Measurements from ENCODE around the gene KREMEN1. TPM values are rescaled to one million over a fixed set of nuclear protein-coding genes. Genes with fewer than 3 reads are reported as not detected.
A peak's percentile ranks its signal among the peaks of the same experiment; 100 is the strongest.

Gene KREMEN1
- total and polyA plus RNA-seq, 5 donors from 2014 or later, result 0.10 TPM; not detected in 4

DNA sequence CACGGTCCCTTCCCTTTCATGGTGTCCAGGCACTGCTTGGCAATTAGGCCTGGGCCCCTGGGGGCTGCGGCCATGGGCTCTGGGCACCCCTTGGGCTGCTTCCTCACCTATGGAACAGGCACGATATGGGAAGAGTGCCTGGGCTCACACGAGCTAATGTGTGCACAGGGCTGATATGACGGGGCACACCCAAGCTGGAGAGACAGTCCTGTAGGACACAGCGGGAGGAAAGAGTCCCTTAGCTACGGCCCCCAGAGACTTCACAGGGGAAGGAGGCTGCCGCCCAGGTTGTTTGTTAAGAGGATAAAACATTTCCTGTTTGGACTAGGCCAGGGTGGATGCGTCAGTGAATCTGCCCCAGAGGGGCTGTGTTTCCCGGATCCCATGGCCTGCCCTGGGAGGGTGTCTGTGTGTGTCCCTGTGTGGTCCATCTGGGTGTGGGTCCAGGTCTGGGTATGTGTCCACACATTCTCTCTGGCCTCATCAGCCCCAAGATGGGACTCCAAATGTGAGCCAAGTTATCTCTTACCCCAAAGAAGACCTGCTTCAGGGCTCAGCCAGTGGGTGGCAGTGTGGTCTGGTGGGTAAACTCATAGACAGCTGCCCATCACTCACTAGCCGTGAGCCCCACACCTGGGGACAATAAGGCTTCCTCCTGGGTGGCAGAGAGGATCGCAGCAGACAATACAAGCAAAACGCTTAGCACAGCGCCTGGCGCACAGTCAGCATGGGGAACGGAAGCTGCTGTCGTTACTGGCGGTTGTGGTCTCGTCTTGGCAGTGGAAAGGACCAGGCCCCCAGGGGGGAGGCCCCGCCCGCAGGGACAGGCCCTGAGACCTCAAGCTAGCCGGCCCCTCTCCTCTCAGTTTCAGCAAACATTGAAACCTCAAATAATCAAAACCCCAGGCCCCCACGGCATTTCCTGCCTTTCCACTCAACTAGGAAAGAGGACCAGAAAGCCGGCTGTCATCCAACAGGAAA lies 129.7 kb downstream of the KREMEN1 start:
- Histone ChIP-seq H3K27me3 (ENCODE audit: control insufficient read depth, insufficient read depth, low read length) (no peaks in the 10 kb centered on the region), H3K9me3 (ENCODE audit: control insufficient read depth in 2 of 2, low read length in 2 of 2) (no peaks in the 10 kb centered on the region), H3K36me3 (ENCODE audit: control insufficient read depth, insufficient read depth, low read length) (no peaks in the 10 kb centered on the region), H3K4me1 (ENCODE audit: control insufficient read depth, insufficient read depth, low read length, poor library complexity, severe bottlenecking) (peaks cover 20% of the 10 kb centered on the region), H3K27ac (ENCODE audit: insufficient read depth, low read length, poor library complexity, severe bottlenecking) (no peak overlapping the region), H3K4me3 (ENCODE audit: low read depth, low read length) (peak overlapping the region; percentile 41)
- H3K27ac Mint-ChIP-seq, result peak overlapping the region in 2 of 3 donors; percentile 71 to 73
- H3K4me1 Mint-ChIP-seq, result peaks cover 5 to 36% (median 17%) of the 10 kb centered on the region in 4 donors
- peak; percentile 33 to 65 for ATAC-seq (ENCODE audit: low read depth in 2 of 2)
- DNase-seq, result peak in 2 of 3 donors; percentile 12 to 73
- peak overlapping the region; percentile 29 to 73 (median 42) for H3K4me3 Mint-ChIP-seq
- H3K36me3 Mint-ChIP-seq, result no peaks in the 10 kb centered on the region
- peaks cover 27% of the 10 kb centered on the region for H3K27me3 Mint-ChIP-seq
- no peaks in the 10 kb centered on the region for H3K9me3 Mint-ChIP-seq

DNA sequence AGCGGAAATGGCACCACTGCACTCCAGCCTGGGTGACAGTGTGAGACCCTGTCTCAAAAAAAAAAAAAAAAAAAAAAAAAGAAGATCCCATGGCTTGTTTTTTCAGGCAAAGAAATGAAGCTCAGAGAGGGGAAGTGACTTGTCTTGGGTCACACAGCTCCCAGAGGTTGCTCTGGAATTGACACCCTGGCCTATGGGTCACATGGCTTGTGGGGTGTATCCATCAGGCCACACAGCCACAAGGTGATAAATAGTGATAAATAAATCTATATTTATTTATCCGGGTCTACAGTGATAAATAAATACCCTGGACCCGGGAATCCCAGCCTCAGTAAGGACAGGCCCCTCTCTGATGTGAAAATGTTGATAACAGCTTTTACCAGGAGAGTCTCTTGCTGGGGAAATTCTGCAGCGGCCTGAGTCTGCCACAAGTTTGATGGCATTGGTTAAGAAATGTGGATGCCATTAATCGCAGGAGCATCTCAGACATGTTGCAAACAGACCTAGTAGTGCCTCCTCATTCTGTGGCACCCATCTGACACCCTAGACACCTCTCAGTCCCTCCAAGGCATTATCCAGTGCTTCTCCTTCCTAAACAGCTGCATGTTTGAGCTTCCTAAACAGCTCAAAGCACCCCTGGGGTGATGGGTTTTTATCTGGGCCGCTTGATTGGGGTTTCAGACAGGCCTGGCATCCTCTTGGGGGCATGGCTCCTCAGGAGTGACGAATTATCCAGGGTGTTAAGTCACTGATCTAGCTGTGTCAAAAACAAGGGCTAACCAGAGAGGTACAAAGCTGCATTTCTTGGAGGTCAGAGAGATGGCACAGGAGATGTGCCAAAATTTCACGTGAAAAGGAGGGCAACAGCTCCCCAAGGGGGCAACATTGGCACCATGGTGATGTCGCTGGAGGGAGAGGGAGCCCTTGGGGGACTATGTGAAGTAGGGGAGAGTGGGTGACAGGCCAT lies 130.9 kb downstream of the KREMEN1 start:
- H3K4me1 Mint-ChIP-seq, result peaks cover 5 to 36% (median 17%) of the 10 kb centered on the region in 4 donors
- Histone ChIP-seq H3K27ac (ENCODE audit: insufficient read depth, low read length, poor library complexity, severe bottlenecking) (no peak overlapping the region), H3K4me3 (ENCODE audit: low read depth, low read length) (no peak overlapping the region), H3K9me3 (ENCODE audit: control insufficient read depth in 2 of 2, low read length in 2 of 2) (no peaks in the 10 kb centered on the region), H3K4me1 (ENCODE audit: control insufficient read depth, insufficient read depth, low read length, poor library complexity, severe bottlenecking) (peaks cover 20% of the 10 kb centered on the region), H3K27me3 (ENCODE audit: control insufficient read depth, insufficient read depth, low read length) (no peaks in the 10 kb centered on the region), H3K36me3 (ENCODE audit: control insufficient read depth, insufficient read depth, low read length) (no peaks in the 10 kb centered on the region)
- peaks cover 29% of the 10 kb centered on the region for H3K27me3 Mint-ChIP-seq
- H3K9me3 Mint-ChIP-seq, result no peaks in the 10 kb centered on the region
- DNase-seq (no peak), ATAC-seq (ENCODE audit: low read depth in 2 of 2) (no peak)
- peak overlapping the region in 1 of 4 donors; percentile 48 for H3K4me3 Mint-ChIP-seq
- no peaks in the 10 kb centered on the region for H3K36me3 Mint-ChIP-seq
- H3K27ac Mint-ChIP-seq, result no peak overlapping the region

DNA sequence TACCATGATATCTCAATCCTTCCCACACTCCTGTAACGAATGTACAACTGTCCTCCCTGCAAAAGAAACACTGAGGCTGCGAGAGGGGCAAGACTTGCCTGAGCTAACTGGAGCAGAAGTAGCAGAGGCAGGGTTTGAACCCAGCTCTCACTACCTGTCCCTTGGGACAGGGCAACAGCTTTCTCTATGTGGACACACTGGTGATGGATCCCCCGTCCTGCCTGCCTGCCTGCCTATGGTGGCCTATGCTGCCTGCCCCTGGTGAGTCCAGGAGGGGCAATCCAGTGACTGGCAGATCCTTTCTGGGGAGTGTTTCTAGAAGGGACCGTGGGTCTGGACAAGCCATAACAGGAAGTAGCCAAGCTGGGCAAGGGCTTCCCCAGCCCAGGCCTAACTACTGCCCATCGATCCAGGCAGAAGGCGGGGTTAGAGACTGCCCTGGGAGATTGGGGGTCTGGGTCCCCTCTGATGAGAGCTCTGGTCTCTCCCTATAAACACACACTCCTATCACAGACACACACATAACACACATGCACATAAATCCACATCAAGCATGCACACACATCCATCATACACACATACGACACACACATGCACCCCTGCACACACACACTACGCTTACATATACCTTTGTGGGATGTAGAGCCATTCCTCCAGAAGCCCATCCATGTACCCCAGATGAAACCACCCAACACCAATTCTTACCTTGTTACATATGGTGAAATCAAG lies 131.8 kb downstream of the KREMEN1 start:
- DNase-seq (no peak), ATAC-seq (ENCODE audit: low read depth in 2 of 2) (no peak)
- Histone ChIP-seq H3K27me3 (ENCODE audit: control insufficient read depth, insufficient read depth, low read length) (no peaks in the 10 kb centered on the region), H3K27ac (ENCODE audit: insufficient read depth, low read length, poor library complexity, severe bottlenecking) (no peak overlapping the region), H3K9me3 (ENCODE audit: control insufficient read depth in 2 of 2, low read length in 2 of 2) (no peaks in the 10 kb centered on the region), H3K4me1 (ENCODE audit: control insufficient read depth, insufficient read depth, low read length, poor library complexity, severe bottlenecking) (peaks cover 20% of the 10 kb centered on the region), H3K4me3 (ENCODE audit: low read depth, low read length) (no peak overlapping the region), H3K36me3 (ENCODE audit: control insufficient read depth, insufficient read depth, low read length) (no peaks in the 10 kb centered on the region)
- Mint-ChIP-seq H3K27me3 (peaks cover 27% of the 10 kb centered on the region), H3K4me1 (peaks cover 5 to 36% (median 17%) of the 10 kb centered on the region in 4 donors), H3K4me3 (peak overlapping the region in 3 of 4 donors; percentile 0 to 69 (median 0)), H3K9me3 (no peaks in the 10 kb centered on the region), H3K36me3 (no peaks in the 10 kb centered on the region), H3K27ac (peak overlapping the region in 1 of 3 donors; percentile 16)

DNA sequence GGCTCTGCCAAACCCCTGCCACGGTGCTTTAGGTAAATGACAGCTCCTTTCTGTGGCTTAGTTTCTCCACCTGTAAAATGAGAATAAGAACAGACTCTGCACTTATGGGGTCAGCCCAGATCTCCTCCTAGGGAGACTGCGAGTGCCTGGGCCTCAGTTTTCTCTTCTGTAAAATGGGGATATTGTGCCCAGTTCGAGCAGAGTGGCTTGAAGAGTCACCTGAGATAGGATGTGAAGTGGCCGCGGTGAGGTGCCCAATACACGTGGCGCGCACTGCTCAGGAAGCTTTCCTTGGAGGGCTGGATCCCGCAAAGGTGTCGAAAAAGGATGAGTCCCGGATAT lies 132.4 kb downstream of the KREMEN1 start:
- Histone ChIP-seq H3K9me3 (ENCODE audit: control insufficient read depth in 2 of 2, low read length in 2 of 2) (no peaks in the 10 kb centered on the region), H3K36me3 (ENCODE audit: control insufficient read depth, insufficient read depth, low read length) (no peaks in the 10 kb centered on the region), H3K4me3 (ENCODE audit: low read depth, low read length) (no peak overlapping the region), H3K27ac (ENCODE audit: insufficient read depth, low read length, poor library complexity, severe bottlenecking) (no peak overlapping the region), H3K4me1 (ENCODE audit: control insufficient read depth, insufficient read depth, low read length, poor library complexity, severe bottlenecking) (peaks cover 20% of the 10 kb centered on the region), H3K27me3 (ENCODE audit: control insufficient read depth, insufficient read depth, low read length) (no peaks in the 10 kb centered on the region)
- no peak for DNase-seq
- Mint-ChIP-seq H3K36me3 (no peaks in the 10 kb centered on the region), H3K9me3 (no peaks in the 10 kb centered on the region), H3K4me3 (peak overlapping the region; percentile 0 to 69 (median 27)), H3K4me1 (peaks cover 5 to 36% (median 17%) of the 10 kb centered on the region in 4 donors), H3K27me3 (peaks cover 24% of the 10 kb centered on the region), H3K27ac (peak overlapping the region in 1 of 3 donors; percentile 16)
- ATAC-seq (ENCODE audit: low read depth in 2 of 2), result no peak

DNA sequence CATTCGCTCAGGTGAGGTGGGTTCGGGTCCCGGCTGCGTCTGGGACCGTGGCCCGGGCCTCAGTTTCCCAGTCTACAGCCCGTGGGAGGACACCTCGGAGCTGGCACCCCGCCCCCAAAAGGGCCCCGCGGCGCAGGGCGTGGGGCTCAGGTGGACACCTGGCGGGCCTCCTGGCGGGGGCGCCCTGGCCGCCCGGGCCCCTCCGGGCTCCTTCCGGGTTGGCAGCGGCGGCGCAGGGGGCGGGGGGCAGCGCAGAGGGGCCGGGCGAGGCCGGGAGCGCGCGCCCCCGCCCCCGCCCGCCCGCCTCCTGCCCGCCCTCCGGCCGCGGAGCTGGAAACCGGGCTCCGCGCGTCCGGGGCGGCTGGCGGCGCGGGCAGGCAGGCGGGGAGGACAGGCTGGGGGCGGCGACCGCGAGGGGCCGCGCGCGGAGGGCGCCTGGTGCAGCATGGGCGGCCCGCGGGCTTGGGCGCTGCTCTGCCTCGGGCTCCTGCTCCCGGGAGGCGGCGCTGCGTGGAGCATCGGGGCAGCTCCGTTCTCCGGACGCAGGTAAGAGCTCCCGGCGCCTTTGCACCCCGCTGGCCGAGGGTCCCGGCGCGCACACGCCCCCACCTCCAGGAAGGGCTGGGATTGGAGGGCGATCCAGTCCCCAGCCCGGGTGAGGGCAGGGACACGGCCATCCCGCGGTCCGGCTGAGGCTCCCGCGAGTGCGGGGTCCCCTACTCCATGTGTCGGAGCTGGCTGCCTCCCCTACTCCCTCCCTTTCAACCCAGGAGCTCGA lies 132.9 kb downstream of the KREMEN1 start, which contains the start of gene EMID1:
Gene EMID1 (plus strand): TSS at position 303 of the 778 bp plus-strand sequence. CDS start 143 bp downstream, at position 446.
- H3K27ac ChIP-seq (ENCODE audit: insufficient read depth, low read length, poor library complexity, severe bottlenecking), result no peak within 1 kb of the TSS
- peaks cover 5 to 33% (median 17%) of the 10 kb centered on the region in 4 donors for H3K4me1 Mint-ChIP-seq
- H3K27me3 Mint-ChIP-seq, result peaks cover 29% of the 10 kb centered on the region
- H3K4me1 ChIP-seq (ENCODE audit: control insufficient read depth, insufficient read depth, low read length, poor library complexity, severe bottlenecking), result peaks cover 20% of the 10 kb centered on the region
- peak within 1 kb of the TSS in 1 of 3 donors; percentile 16 for H3K27ac Mint-ChIP-seq
- DNase-seq, result no peak
- peak in 1 of 2 donors; percentile 17 for ATAC-seq (ENCODE audit: low read depth in 2 of 2)
- peak within 1 kb of the TSS; percentile 0 to 69 (median 27) for H3K4me3 Mint-ChIP-seq
- H3K4me3 ChIP-seq (ENCODE audit: low read depth, low read length), result no peak within 1 kb of the TSS
- H3K9me3 Mint-ChIP-seq, result no peaks in the 10 kb centered on the region
- H3K9me3 ChIP-seq (ENCODE audit: control insufficient read depth in 2 of 2, low read length in 2 of 2), result no peaks in the 10 kb centered on the region
- no peaks in the 10 kb centered on the region for H3K36me3 ChIP-seq (ENCODE audit: control insufficient read depth, insufficient read depth, low read length)
- H3K36me3 Mint-ChIP-seq, result no peaks in the 10 kb centered on the region
- no peaks in the 10 kb centered on the region for H3K27me3 ChIP-seq (ENCODE audit: control insufficient read depth, insufficient read depth, low read length)

DNA sequence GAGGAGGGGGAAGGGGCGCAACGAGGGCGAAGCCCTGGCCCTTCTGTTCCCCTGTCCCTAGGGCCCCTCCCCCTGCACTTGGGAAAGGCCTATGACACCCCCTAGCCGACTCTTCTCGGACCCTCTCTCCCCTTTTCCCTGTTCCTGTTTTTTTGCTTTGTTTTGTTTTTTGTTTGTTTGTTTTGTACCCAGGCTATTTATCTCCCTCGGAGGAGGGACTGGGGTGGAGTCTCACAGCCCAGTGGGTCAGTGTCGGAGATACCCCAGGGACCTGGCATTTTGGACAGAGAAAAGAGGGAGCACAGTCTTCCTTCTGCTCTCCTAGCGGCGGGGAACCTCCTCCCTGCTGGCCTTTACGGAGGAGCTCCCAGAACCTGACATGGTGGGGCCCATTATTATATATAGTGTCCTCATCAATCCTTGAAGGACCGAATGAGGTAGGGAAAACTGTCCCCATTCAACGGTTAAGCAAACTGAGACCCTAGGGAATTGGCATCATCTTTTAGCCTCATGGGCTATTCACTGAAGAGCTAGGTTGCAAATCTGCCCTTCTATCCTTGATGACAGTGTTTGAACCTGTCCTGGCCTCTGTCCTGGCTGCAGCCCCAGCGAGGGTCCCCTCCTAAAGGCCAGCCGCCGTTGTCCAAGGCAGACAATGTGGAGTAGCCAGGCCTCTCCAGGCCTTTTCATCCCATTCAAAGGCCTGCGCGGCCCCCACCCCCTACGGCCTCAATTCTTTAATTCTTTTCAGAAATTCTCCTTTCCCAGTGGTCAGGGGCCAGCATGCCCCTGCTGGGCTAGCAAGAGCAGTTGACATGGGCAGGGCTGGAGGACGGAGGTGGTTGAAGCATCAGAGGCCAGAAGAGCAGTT lies 133.8 kb downstream of the KREMEN1 start:
- H3K27me3 ChIP-seq (ENCODE audit: control insufficient read depth, insufficient read depth, low read length), result no peaks in the 10 kb centered on the region
- no peak overlapping the region for H3K27ac ChIP-seq (ENCODE audit: insufficient read depth, low read length, poor library complexity, severe bottlenecking)
- Mint-ChIP-seq H3K27me3 (peaks cover 29% of the 10 kb centered on the region), H3K4me3 (peak overlapping the region in 2 of 4 donors; percentile 46 to 67), H3K9me3 (no peaks in the 10 kb centered on the region), H3K27ac (no peak overlapping the region), H3K4me1 (peaks cover 5 to 25% (median 16%) of the 10 kb centered on the region in 4 donors), H3K36me3 (no peaks in the 10 kb centered on the region)
- DNase-seq, result no peak
- H3K4me1 ChIP-seq (ENCODE audit: control insufficient read depth, insufficient read depth, low read length, poor library complexity, severe bottlenecking), result peaks cover 20% of the 10 kb centered on the region
- H3K9me3 ChIP-seq (ENCODE audit: control insufficient read depth in 2 of 2, low read length in 2 of 2), result no peaks in the 10 kb centered on the region
- H3K4me3 ChIP-seq (ENCODE audit: low read depth, low read length), result no peak overlapping the region
- no peaks in the 10 kb centered on the region for H3K36me3 ChIP-seq (ENCODE audit: control insufficient read depth, insufficient read depth, low read length)
- no peak for ATAC-seq (ENCODE audit: low read depth in 2 of 2)
